CD4-positive, alpha-beta T cell treated with Interleukin-17A for 1 hour (primary cell): ENCODE data around the gene GNB5.
"Not testable (repeated sequence)": the region's sequence is repeated elsewhere in the genome, so short reads cannot be mapped to it uniquely, and the experiment has no call there.

Experiments used
- DNase-seq: peaks from one replicate; pipeline ENCODE4 v3.0.0-alpha.2; 2020

Gene GNB5

DNA sequence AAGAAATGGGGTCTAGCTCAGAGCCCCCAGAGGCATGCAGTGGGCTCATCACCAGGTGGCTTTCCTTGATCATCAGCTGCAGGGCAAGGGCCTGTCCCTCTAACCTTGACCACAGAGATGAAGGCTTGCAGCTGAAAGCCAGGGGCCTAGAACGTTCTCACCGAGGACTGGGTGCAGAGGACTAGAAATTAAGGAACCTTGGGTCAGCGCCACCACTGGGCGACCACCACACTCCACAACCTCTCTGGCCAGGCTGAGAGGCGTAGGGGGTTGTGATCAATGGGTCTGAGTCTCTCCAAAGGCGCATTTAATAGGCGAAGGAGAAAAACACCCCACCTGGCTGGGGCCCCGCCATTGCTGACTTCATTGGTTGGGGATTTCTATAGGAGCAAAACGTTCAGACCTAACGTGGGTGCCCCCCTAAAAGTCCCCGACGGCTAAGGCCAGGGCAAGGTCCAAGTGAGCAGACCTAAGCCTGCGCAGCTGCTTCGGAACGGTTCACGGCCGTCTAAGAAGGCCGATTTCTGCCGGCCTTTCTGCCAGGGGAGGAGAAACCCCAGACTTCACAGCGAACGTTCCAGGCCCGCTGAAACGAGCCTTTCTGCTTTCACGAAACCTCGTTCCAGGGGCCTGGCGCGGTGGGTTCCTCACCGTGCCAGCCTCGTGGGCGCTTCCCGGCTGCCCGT, 79.5 kb downstream of the GNB5 start:
- DNase-seq = no peak

DNA sequence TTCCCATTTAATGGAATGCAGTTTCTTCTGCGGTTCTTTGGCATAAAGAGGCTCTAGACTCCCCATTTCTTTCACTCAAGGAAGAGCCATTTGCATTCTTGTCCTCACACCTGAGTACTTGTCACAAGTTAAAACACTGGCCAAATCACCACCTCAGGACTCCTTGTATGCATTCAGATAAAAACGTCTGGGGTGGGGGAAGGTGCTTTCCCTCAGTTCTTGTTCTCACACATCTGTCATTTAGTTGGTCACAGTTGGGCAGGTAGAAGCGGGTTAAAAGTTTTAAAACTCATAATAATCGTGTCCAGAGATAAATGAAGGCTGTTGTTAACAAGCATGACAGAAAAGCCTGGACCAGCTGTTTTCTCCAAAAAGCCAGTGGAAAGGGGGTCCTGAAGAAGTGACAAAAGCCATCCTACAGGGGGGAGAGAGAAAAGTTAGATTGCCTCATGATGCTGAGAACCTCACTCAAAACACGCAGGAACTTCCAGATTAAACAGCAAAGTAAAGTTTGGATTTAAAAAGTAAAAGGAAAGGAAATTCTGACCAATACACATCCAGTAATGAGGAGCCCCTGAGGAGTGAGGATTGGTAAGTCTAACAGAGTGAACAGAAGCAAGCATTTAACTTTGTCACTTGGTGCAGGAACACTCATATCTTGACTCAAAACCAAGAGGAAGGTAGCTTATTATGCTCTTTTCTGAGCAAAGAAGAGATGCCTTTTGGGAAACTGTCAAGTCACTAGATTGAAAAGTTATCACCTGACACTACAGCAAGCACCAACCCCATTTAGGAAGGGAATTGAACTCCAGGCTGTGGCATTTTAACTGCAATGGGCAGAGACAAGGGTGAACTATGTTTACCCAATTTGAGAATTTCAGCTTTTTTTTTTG, 81.4 kb downstream of the GNB5 start:
- DNase-seq = no peak

DNA sequence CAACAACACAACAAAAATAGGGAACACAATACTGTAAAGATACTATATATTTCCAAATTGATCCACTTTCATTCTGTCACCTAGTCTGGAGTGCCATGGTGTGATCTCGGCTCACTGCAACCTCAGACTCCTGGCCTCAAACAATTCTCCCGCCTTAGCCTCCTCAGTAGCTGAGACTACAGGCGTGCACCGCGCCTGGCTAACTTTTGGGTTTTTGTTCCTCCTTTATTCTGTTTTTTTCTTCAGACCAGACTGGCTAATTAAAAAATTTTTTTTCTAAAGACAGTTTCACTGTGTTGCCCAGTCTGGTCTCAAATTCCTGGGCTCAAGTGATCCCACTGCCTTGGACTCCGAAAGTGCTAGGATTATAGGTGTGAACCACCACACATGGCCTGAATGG, 84.0 kb downstream of the GNB5 start:
- DNase-seq = no peak

DNA sequence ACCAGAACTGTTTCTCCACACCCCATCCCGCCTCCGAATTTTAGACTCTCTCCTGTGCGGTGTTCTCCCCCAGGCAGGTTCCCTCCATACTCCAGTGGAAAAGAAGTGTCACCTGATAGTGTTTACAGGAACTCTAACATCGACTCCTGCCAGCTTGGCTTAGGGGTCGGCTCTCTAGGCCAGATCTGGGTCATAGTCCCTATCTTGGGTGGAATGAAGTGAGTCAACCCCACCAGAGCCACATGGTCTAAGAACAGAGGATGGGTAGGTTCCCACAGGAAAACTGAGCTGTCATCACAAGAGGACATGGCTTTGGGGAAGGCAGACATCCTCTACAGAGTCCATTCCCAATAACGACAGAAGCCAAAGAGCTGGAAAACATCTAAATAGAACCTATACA, 84.6 kb downstream of the GNB5 start:
- DNase-seq = no peak

DNA sequence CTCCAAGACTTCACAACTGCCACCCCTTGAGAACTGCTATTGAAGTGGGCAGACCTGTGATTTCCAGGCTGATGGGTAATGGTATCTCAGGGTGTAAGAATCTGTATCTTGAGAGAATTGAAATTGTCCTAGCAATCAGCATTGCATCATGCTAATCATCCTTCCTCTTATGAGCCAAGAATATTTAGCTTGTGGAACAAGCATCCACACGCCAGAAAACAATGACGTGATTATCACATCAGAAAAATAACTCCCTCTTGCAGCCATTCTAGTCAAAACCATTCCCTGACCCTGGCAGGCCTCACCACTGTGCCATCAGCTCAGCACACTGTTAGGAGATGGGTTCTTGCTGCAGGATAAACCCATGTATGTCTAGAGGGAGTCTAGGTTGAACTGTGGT, 85.3 kb downstream of the GNB5 start:
- DNase-seq = no peak

DNA sequence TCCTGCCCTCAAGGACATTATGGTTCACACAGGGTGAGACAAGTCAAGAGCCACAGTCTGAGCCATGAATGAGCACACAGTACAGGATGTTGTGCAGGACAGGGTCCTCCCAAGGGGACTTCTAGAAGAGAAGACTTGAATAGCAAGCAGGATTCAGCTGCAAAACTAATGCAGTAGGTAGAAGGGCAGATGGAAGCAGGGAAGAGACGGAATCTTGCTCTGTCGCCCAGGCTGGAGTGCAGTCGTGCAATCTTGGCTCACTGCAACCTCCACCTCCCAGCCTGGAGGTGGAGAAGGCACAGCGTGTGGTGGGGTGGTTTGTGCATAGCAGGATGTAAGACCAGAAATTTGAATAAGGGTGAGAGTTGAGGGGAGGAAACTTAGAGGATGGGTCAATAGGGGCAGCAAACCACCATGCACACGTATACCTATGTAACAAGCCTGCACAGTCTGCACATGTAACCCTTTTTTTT, 86.6 kb downstream of the GNB5 start:
- no peak for DNase-seq

DNA sequence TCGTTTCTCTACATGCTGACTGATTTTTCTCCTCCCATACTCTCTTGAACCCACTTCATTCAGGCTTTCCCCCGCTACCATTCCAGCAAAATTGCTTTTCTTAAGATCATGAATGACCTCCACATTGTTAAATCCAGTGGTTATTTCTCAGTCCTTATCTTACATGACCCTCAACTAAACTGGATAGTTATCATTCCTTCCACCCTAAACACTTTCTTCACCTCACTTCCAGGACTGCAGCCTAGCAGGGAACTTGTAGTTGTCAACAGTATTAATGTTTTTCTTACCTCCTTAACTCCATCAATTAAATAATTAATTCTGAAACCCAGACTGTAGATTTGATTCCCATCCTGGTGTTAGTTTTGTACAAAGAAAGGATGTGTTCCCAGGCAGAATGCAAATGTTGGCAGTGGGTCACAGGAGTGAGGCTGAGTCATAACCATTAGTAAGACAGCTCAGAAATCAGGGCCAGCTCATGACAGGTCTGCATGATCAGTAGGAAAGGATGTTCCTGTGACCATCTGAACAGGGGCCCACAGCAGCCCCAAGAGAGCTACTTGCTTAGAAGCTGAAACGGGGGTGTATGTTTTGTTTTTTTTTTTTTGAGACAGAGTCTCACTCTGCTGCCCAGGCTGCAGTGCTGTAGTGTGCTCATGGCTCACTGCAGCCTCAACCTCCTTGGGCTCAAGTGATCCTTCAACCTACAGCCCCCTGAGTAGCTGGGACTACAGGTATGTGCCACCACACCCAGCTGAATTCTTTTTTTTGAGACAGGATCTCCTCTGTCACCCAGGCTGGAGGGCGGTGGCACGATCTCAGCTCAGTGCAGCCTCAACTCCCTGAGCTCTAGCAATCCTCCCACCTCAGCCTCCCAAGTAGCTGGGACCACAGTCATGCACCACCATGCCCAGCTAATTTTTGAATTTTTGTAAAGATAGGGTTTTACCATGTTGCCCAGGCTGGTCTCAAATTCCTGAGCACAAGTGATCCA, 87.7 kb downstream of the GNB5 start:
- no peak for DNase-seq

DNA sequence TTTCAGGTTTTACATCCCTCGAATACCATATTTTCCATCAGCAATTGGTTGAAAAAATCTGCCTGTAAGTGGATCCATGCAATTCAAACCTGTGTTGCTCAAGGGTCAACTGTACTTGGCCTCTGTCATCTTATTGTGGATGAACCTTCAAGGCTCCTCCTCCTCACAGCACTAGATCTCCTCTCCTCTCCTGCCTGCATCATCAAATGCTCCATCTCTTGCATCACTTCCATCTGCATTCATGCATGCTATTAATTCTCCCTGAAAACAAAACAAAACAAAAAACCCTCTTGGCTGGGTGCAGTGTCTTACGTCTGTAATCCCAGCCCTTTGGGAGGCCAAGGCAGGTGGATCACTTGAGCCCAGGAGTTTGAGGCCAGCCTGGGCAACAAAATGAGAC, 88.7 kb downstream of the GNB5 start:
- no peak for DNase-seq

DNA sequence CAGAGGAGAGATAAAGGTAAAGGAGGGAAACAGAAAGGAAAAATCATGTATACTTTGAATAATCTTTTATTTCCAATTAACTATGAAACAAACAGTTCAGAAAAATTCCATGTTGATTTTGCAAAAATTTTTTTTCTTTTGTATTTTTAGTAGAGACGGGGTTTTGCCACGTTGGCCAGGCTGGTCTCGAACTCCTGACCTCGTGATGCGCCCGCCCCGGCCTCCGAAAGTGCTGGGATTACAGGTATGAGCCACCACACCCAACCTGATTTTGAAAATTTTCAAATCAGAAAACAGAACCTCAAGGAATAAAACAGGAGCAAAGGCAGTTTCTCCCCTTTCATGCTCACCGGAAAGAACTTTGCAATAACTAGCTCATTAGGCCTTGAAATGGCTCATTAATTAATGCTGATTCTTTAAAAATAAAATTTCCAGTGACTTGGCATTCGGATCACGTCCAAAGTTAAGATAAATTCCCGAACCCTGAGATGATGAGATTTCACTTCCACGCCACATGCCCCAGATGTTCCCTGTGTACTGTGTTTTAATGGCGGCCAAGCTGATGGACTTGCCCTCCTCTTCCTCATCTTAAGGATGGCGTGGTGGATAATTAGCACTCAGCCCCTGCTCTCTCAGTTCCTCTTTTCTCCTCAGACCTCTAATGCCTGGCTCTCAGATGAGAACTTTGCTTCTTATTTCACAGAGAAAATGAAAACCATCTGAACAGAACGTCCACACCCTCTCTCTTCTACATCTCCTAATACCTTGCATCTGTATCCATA, 89.5 kb downstream of the GNB5 start:
- DNase-seq = no peak

DNA sequence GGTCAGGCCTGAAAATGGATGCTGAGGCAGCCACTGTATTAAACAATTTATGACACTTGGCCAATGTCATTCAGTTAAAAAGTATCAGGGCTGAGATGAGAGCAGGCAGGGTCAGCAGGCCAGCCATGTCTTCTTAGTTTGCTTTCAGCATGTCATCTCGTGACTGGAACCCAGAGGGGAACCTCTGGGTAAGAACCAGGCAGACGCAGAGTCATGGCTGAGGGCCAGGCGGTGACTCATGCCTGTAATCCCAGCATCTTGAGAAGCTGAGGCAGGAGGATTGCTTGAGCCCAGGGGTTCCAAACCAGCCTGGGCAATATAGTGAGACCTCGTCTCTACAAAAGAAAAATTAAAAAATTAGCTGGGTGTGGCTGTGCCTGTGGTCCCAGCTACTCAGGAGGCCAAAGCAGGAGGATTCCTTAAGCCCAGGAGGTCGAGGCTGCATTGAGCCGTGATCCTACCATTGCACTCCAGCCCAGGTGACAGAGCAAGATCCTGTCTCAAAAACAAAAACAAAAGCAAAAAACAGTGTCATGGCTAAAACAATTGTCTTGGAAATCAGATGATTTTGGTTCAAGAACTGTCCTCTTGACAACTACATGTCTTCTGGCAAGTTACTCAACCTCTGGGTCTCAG, 90.3 kb downstream of the GNB5 start:
- no peak for DNase-seq

DNA sequence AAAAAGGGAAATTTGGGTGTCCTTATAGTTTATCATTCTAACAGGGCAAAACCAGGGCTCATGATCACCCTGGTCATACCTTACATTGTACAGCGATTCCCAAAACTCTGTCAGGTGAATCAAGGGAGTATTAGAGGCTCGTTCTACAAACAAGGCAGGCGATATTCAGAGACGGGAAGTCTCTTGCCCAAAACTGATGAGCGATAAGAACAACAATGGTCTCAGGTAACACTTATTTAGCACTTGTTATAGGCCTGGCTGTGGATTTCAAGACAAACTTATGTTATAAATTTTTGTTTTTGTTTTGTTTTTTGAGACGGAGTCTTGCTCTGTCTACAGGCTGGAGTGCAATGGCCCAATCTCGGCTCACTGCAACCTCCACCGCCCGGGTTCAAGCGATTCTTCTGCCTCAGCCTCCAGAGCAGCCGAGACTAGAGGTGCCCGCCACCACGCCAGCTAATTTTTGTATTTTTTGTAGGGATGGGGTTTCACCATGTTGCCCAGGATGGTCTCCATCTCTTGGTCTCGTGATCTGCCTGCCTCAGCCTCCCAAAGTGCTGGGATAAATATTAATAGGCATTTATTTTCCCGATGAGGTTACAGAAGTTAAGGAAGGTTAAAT, 91.4 kb downstream of the GNB5 start:
- no peak for DNase-seq

DNA sequence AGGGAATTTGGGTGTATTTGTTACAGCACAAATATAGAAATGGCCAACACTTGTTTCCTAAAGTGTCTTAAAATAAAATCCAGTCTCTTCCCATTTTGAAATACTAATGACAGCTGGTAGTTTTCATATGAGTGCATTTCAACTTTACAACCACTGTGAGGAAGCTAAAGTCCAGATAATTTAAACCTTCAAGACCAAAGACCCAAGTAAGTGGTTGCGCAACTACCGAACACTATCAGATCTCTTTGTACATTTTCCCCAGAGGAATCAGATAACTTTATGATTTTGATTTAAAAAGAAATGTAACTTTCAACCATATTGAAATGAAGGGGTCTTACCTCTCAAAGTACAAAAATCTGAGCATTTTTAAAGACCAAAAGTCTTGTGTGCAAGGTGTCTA, 92.9 kb downstream of the GNB5 start:
- DNase-seq = no peak

DNA sequence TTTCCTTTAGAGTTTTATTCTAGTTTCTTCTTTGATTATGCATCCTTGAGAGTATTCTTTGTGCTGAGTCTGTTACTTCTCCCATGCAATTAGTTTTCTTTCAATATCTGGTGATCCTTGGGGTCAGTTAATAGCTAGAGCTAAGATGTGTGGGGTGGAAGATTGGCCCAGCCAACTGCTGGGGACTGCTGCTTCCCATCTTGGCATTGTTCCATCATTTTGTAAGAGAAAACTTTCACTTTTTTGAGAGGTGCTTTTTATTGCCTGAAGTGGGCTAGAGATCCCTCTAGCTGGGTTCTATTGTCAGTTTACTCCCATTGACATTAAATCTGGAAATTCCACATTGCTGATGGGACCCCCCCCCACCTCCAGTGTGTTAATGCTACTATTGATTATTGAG, 94.0 kb downstream of the GNB5 start:
- DNase-seq = no peak

DNA sequence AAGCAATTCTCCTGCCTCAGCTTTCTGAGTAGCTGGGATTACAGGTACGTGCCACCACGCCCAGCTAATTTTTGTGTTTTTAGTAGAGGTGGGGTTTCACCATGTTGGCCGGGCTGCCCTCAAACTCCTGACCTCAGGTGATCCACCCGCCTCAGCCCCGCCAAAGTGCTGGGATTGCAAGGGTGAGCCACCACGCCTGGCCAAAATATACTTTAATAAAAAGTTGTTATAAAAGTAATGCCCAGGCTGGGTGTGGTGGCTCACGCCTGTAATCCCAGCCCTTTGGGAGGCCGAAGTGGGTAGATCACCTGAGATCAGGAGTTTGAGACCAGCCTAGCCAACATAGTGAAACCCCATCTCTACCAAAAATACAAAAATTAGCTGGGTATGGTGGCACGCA, 94.7 kb downstream of the GNB5 start:
- not testable (repeated sequence) for DNase-seq

DNA sequence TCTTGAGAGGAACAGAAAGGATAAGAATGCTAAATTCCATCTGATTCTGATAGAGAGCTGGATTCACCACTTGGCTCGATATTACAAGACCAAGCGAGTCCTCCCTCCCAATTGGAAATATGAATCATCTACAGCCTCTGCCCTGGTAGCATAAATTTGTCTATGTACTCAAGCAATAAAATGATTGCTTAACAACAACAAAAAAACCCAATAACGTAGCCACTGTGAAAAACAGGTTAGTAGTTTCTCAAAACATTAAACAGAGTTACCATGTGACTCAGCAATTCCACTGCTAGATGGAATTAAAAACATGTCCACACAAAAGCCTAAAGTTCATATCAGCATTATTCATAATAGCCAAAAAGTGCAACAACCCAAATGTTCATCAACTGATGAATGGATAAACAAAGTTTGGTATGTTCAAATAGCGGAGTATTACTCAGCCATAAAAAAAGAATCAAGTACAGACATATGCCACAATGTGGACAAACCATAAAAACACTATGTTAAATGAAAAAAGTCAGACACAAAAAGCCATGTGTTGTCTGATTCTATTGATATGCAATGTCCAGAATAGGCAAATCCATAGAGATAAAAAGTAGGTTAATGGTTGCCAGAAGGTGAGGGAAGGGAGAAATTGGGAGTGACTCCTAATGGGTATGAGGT, 95.5 kb downstream of the GNB5 start:
- DNase-seq = no peak

DNA sequence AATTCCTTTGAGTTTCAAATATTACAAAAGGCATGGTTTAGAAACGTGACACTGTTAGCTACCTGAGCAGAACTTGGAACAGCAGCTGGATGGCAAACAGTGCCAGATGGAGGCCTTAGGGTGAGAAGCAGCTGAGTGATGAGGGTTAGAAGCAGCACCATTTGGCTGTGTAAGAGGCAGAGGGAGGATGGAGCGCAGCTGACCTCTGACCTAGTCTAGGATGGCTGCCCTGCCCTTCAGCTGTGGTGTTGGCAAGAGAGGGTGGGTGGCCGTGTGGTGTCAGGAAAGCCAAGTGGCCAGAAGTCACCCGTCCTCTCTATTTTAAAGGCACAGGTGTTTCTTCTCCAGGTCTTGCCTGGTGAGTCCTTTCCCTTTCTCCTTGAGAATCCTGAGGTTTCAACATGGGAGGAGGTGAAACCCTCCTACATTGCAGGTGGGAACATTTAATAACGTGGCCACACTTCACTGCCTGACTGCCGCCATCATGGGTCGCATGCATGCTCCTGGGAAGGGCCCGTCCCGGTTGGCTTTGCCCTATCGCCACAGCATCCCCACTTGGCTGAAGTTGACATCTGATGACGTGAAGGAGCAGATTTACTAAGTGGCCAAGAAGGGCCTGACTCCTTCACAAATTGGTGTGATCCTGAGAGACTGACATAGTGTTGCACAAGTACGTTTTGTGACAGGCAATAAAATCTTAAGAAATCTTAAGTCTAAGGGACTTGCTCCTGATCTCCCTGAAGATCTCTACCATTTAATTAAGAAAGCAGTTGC, 96.2 kb downstream of the GNB5 start:
- DNase-seq = no peak

DNA sequence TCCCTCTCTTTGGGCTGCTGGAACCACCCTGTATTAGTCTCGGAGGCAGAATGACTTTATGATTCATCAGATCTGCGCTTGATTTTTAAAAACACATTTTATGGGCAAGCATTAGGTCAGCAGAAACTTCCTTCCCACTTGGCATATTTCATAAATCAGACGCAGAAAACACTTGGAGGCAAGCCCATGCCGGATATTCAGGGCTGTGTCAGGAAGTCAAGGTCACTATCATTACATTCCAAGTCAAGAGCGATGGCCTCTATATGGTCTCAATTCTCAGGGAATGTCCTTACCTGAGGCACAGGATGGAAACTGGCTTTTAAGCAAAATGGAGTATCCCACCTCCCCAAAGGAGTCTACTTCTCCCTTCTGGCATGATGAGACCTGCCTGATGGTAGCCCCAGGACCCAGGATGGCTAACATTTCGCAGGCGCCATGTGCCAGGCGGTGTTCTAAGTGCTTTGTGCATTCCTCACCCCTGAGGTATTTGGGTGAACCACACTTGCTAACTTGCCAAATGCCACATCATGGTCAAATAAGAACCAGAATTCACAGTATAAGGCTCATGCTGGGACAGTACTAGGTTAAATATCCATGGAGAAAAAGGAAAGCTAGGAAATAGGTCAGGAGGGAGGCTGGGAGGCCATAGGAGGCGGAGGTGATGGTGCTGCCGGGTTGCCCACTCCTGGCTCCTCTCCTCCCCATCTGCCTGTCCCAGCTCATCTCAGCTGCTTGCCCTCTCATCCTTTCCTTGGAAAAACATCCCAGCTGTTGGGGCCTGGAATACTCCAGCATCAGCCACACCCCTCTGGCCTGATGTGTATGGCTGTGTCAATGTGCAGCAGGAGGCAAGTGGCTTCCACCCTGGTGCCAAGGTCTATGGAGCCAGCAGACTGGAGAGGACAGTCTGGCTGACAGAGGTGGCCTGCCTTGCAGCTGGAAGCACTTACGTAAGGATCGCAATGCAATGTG, 97.4 kb downstream of the GNB5 start:
- DNase-seq = no peak

DNA sequence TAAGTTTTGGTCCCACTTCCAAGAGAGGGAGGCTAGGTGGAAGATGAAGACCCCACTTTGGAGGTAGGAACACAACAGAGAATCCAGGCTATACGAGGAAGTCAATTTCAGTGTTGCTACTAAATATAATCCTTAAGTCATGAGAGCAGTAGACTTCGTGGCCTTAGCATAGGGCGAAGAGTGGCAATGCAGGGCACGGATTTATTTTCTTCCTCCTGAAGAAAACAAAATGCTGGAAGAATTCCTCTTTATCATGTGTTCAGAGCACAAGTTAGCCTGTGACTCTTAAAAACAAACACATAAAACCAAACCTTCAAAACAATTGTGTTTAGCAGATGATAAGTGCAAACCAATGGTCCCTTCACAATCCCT, 98.0 kb downstream of the GNB5 start:
- no peak for DNase-seq

DNA sequence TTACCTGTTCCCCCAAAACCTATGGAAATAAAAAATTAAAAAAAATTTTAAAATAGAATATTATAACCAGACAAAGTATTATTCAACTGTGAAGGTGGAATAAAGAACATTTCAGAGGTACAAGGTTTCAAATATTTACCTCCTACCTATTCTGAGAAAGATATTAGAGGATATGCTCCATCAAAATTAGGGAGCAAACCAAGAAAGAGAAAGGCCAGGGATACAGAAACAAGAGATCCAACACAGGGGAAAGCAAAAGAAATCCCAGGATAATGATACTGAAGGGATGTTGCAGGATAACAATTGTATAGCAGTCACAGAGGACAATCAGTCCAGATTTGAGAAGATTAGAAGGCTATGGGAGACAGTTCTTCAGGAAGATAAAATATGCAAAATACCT, 101.0 kb downstream of the GNB5 start:
- DNase-seq = no peak
